ENCODE measurements around the gene LRRIQ1. TPM values are rescaled to one million over a fixed set of nuclear protein-coding genes. Genes with fewer than 3 reads are reported as not detected.
"Not testable (repeated sequence)": the region's sequence is repeated elsewhere in the genome, so short reads cannot be mapped to it uniquely, and the experiment has no call there.

Gene LRRIQ1
- total and polyA plus RNA-seq, 4 experiments from 2014 or later, result not detected

GRCh38 chr12:85000729-85001128, 35.4 kb upstream of the LRRIQ1 start:
- Histone ChIP-seq H3K9me3 (ENCODE audit: control insufficient read depth in 1 of 2, low read length in 2 of 2) (no peaks in the 10 kb centered on the region), H3K27me3 (ENCODE audit: insufficient read depth, low read length) (no peaks in the 10 kb centered on the region), H3K36me3 (ENCODE audit: insufficient read depth, low read length) (no peaks in the 10 kb centered on the region), H3K4me3 (ENCODE audit: low read length in 2 of 2) (no peak overlapping the region), H3K27ac (ENCODE audit: low read depth, low read length) (no peak overlapping the region), H3K4me1 (ENCODE audit: insufficient read depth, low read length) (no peaks in the 10 kb centered on the region)
- intact Hi-C loops (cut with micrococcal nuclease), result no loop called here
- Mint-ChIP-seq H3K4me3 (no peak overlapping the region), H3K4me1 (no peaks in the 10 kb centered on the region), H3K9me3 (peaks cover 0 to 7% (median 2%) of the 10 kb centered on the region in 8 donors), H3K27me3 (no peaks in the 10 kb centered on the region), H3K36me3 (no peaks in the 10 kb centered on the region), H3K27ac (no peak overlapping the region)
- POLR2A ChIA-PET (ENCODE audit: partially characterized antibody), result no interaction called here
- CTCF ChIA-PET (ENCODE audit: partially characterized antibody), result no interaction called here
- no peak for DNase-seq

DNA sequence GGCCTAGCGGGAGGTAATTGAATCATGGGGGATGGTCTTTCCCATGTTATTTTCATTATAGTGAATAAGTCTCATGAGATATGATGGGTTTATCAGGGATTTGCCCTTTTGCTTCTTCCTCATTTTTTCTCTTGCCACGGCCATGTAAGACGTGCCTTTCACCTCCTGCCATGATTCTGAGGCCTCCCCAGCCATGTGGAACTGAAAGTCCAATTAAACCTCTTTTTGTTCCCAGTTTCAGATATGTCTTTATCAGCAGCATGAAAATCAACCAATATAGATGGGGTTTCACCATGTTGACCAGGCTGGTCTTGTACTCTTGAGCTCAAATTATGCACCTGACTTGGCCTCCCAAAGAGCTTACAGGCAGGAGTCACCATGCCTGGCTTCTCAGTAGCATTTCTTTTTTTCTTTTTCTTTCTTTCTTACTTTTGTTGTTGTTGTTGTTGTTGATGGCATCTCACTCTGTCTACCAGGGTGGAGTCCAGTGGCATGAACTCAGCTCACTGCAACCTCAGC, 33.3 kb upstream of the LRRIQ1 start:
- DNase-seq, result no peak
- Mint-ChIP-seq H3K27ac (peak overlapping the region in 1 of 7 donors; percentile 21), H3K9me3 (peaks cover 0 to 7% (median 0%) of the 10 kb centered on the region in 8 donors), H3K36me3 (no peaks in the 10 kb centered on the region), H3K27me3 (no peaks in the 10 kb centered on the region), H3K4me3 (no peak overlapping the region), H3K4me1 (no peaks in the 10 kb centered on the region)
- CTCF ChIA-PET (ENCODE audit: partially characterized antibody), result no interaction called here
- Histone ChIP-seq H3K27me3 (ENCODE audit: insufficient read depth, low read length) (no peaks in the 10 kb centered on the region), H3K9me3 (ENCODE audit: control insufficient read depth in 1 of 2, low read length in 2 of 2) (no peaks in the 10 kb centered on the region), H3K4me3 (ENCODE audit: low read length in 2 of 2) (no peak overlapping the region), H3K27ac (ENCODE audit: low read depth, low read length) (no peak overlapping the region), H3K36me3 (ENCODE audit: insufficient read depth, low read length) (no peaks in the 10 kb centered on the region), H3K4me1 (ENCODE audit: insufficient read depth, low read length) (no peaks in the 10 kb centered on the region)
- POLR2A ChIA-PET (ENCODE audit: partially characterized antibody), result no interaction called here
- intact Hi-C loops (cut with micrococcal nuclease), result no loop called here

DNA sequence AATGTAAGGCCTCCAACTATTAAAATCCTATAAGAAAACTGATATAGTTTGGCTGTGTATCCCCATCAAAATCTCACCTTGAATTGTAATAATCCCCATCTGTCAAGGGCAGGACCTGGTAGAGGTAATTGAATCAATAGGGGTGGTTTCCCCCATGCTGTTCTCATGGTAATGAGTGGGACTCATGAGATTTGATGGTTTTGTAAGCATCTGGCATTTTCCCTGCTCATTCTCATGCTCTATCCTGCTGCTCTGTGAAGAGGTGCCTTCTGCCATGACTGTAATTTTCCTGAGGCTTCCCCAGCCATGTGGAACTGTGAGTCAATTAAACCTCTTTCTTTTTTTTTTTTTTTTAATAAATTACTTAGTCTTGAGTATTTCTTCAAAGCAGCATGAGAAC, 31.9 kb upstream of the LRRIQ1 start:
- no peaks in the 10 kb centered on the region for H3K4me1 ChIP-seq (ENCODE audit: insufficient read depth, low read length)
- POLR2A ChIA-PET (ENCODE audit: partially characterized antibody), result no interaction called here
- no peak for DNase-seq
- H3K27me3 Mint-ChIP-seq, result no peaks in the 10 kb centered on the region
- H3K27ac Mint-ChIP-seq, result no peak overlapping the region
- H3K9me3 ChIP-seq (ENCODE audit: control insufficient read depth in 1 of 2, low read length in 2 of 2), result no peaks in the 10 kb centered on the region
- no peak overlapping the region for H3K4me3 Mint-ChIP-seq
- H3K36me3 ChIP-seq (ENCODE audit: insufficient read depth, low read length), result no peaks in the 10 kb centered on the region
- H3K27me3 ChIP-seq (ENCODE audit: insufficient read depth, low read length), result no peaks in the 10 kb centered on the region
- no peak overlapping the region for H3K27ac ChIP-seq (ENCODE audit: low read depth, low read length)
- CTCF ChIA-PET (ENCODE audit: partially characterized antibody), result no interaction called here
- peaks cover 0 to 7% (median 0%) of the 10 kb centered on the region in 8 donors for H3K9me3 Mint-ChIP-seq
- no peaks in the 10 kb centered on the region for H3K36me3 Mint-ChIP-seq
- no peak overlapping the region for H3K4me3 ChIP-seq (ENCODE audit: low read length in 2 of 2)
- intact Hi-C loops (cut with micrococcal nuclease), result no loop called here
- no peaks in the 10 kb centered on the region for H3K4me1 Mint-ChIP-seq

- H3K9me3 ChIP-seq (ENCODE audit: control insufficient read depth in 1 of 2, low read length in 2 of 2); DNase-seq; H3K36me3 ChIP-seq (ENCODE audit: insufficient read depth, low read length); H3K4me1 Mint-ChIP-seq; POLR2A ChIA-PET (ENCODE audit: partially characterized antibody); H3K4me3 ChIP-seq (ENCODE audit: low read length in 2 of 2); H3K36me3 Mint-ChIP-seq; H3K27ac ChIP-seq (ENCODE audit: low read depth, low read length); H3K9me3 Mint-ChIP-seq; H3K4me3 Mint-ChIP-seq; H3K4me1 ChIP-seq (ENCODE audit: insufficient read depth, low read length); H3K27me3 ChIP-seq (ENCODE audit: insufficient read depth, low read length); intact Hi-C loops (cut with micrococcal nuclease); H3K27me3 Mint-ChIP-seq; CTCF ChIA-PET (ENCODE audit: partially characterized antibody); H3K27ac Mint-ChIP-seq: not testable (repeated sequence)
Observed at GRCh38 chr12:85005047-85005446, 31.1 kb upstream of the LRRIQ1 start.

GRCh38 chr12:85005615-85006014, 30.5 kb upstream of the LRRIQ1 start:
- intact Hi-C loops (cut with micrococcal nuclease), result no loop called here
- no peak for DNase-seq
- ChIA-PET POLR2A (ENCODE audit: partially characterized antibody) (no interaction called here), CTCF (ENCODE audit: partially characterized antibody) (no interaction called here)
- Mint-ChIP-seq H3K27me3 (no peaks in the 10 kb centered on the region), H3K4me3 (no peak overlapping the region), H3K4me1 (no peaks in the 10 kb centered on the region), H3K9me3 (peaks cover 0 to 5% (median 0%) of the 10 kb centered on the region in 8 donors), H3K36me3 (no peaks in the 10 kb centered on the region), H3K27ac (no peak overlapping the region)
- Histone ChIP-seq H3K4me3 (ENCODE audit: low read length in 2 of 2) (no peak overlapping the region), H3K27me3 (ENCODE audit: insufficient read depth, low read length) (no peaks in the 10 kb centered on the region), H3K36me3 (ENCODE audit: insufficient read depth, low read length) (no peaks in the 10 kb centered on the region), H3K27ac (ENCODE audit: low read depth, low read length) (no peak overlapping the region), H3K4me1 (ENCODE audit: insufficient read depth, low read length) (no peaks in the 10 kb centered on the region), H3K9me3 (ENCODE audit: control insufficient read depth in 1 of 2, low read length in 2 of 2) (no peaks in the 10 kb centered on the region)

DNA sequence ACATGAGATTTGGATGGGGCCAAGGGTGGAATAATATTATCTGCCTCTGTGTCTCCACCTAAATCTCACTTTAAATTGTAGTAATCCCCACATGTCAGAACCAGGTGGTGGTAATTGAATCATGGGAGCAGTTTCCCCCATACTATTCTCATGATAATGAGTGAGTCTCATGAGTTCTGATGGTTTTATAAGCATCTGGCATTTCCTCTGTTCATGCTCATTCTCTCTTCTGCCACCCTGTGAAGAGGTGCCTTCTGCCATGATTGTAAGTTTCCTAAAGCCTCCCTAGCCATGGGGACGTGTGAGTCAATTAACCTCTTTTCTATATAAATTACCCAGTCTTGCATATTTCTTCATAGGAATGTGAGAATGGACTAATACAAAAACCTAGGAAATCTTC, 29.9 kb upstream of the LRRIQ1 start:
- Mint-ChIP-seq H3K9me3 (peaks cover 0 to 3% (median 0%) of the 10 kb centered on the region in 8 donors), H3K36me3 (no peaks in the 10 kb centered on the region), H3K4me3 (no peak overlapping the region), H3K4me1 (no peaks in the 10 kb centered on the region), H3K27ac (no peak overlapping the region), H3K27me3 (no peaks in the 10 kb centered on the region)
- Histone ChIP-seq H3K27me3 (ENCODE audit: insufficient read depth, low read length) (no peaks in the 10 kb centered on the region), H3K4me3 (ENCODE audit: low read length in 2 of 2) (no peak overlapping the region), H3K4me1 (ENCODE audit: insufficient read depth, low read length) (no peaks in the 10 kb centered on the region), H3K27ac (ENCODE audit: low read depth, low read length) (no peak overlapping the region), H3K36me3 (ENCODE audit: insufficient read depth, low read length) (no peaks in the 10 kb centered on the region), H3K9me3 (ENCODE audit: control insufficient read depth in 1 of 2, low read length in 2 of 2) (no peaks in the 10 kb centered on the region)
- ChIA-PET POLR2A (ENCODE audit: partially characterized antibody) (no interaction called here), CTCF (ENCODE audit: partially characterized antibody) (no interaction called here)
- no peak for DNase-seq
- intact Hi-C loops (cut with micrococcal nuclease), result no loop called here

GRCh38 chr12:85007836-85008235, 28.3 kb upstream of the LRRIQ1 start:
- Mint-ChIP-seq H3K9me3 (peaks cover 0 to 3% (median 0%) of the 10 kb centered on the region in 8 donors), H3K4me1 (no peaks in the 10 kb centered on the region), H3K4me3 (no peak overlapping the region), H3K27me3 (peaks cover 0 to 1% of the 10 kb centered on the region in 2 donors), H3K36me3 (no peaks in the 10 kb centered on the region), H3K27ac (no peak overlapping the region)
- DNase-seq, result no peak
- intact Hi-C loops (cut with micrococcal nuclease), result no loop called here
- Histone ChIP-seq H3K27ac (ENCODE audit: low read depth, low read length) (no peak overlapping the region), H3K4me1 (ENCODE audit: insufficient read depth, low read length) (no peaks in the 10 kb centered on the region), H3K27me3 (ENCODE audit: insufficient read depth, low read length) (no peaks in the 10 kb centered on the region), H3K4me3 (ENCODE audit: low read length in 2 of 2) (no peak overlapping the region), H3K36me3 (ENCODE audit: insufficient read depth, low read length) (no peaks in the 10 kb centered on the region), H3K9me3 (ENCODE audit: control insufficient read depth in 1 of 2, low read length in 2 of 2) (no peaks in the 10 kb centered on the region)
- ChIA-PET CTCF (ENCODE audit: partially characterized antibody) (no interaction called here), POLR2A (ENCODE audit: partially characterized antibody) (no interaction called here)

GRCh38 chr12:85016413-85016812, 19.7 kb upstream of the LRRIQ1 start:
- Histone ChIP-seq H3K9me3 (ENCODE audit: control insufficient read depth in 1 of 2, low read length in 2 of 2) (no peaks in the 10 kb centered on the region), H3K4me3 (ENCODE audit: low read length in 2 of 2) (no peak overlapping the region), H3K27ac (ENCODE audit: low read depth, low read length) (no peak overlapping the region), H3K36me3 (ENCODE audit: insufficient read depth, low read length) (no peaks in the 10 kb centered on the region), H3K4me1 (ENCODE audit: insufficient read depth, low read length) (no peaks in the 10 kb centered on the region), H3K27me3 (ENCODE audit: insufficient read depth, low read length) (no peaks in the 10 kb centered on the region)
- CTCF ChIA-PET (ENCODE audit: partially characterized antibody), result no interaction called here
- Mint-ChIP-seq H3K27me3 (peaks cover 0 to 3% of the 10 kb centered on the region in 2 donors), H3K4me1 (no peaks in the 10 kb centered on the region), H3K9me3 (peaks cover 0 to 3% (median 0%) of the 10 kb centered on the region in 8 donors), H3K4me3 (no peak overlapping the region), H3K27ac (no peak overlapping the region), H3K36me3 (no peaks in the 10 kb centered on the region)
- DNase-seq, result no peak
- POLR2A ChIA-PET (ENCODE audit: partially characterized antibody), result no interaction called here
- intact Hi-C loops (cut with micrococcal nuclease), result no loop called here
